DOHH2 (cell line): ENCODE results near the gene SLC6A6.

Experiments used
- H3F3A ChIP-seq: fragments of 200-600 bp; sonication (generic), shearing (Covaris generic); 2 replicates; pipeline ENCODE4 v1.6.0; 2016; ENCODE audit warnings: antibody characterized with exemption, mild to moderate bottlenecking; ENCODE audit not compliant: control insufficient read depth, insufficient read depth
- H3K27ac ChIP-seq: fragments of 200-600 bp; sonication (generic); 2 replicates; pipeline ENCODE4 v1.5.1; 2014; ENCODE audit warnings: low read depth, mild to moderate bottlenecking, low read length, moderate library complexity
- H3K27me3 ChIP-seq: fragments of 200-600 bp; sonication (generic); 2 replicates; pipeline ENCODE4 v1.6.1; 2014; ENCODE audit warnings: mild to moderate bottlenecking, low read length, mixed read lengths; ENCODE audit not compliant: control insufficient read depth
- H3K36me3 ChIP-seq: fragments of 200-600 bp; sonication (generic); 2 replicates; pipeline ENCODE4 v1.6.1; 2014; ENCODE audit warnings: mild to moderate bottlenecking, low read length, moderate library complexity, mixed read lengths; ENCODE audit not compliant: control insufficient read depth
- H3K4me1 ChIP-seq: fragments of 200-600 bp; sonication (generic); 2 replicates; pipeline ENCODE4 v1.6.1; 2014; ENCODE audit warnings: mild to moderate bottlenecking, low read length, mixed read lengths; ENCODE audit not compliant: control insufficient read depth
- H3K4me2 ChIP-seq: fragments of 200-600 bp; sonication (generic); 2 replicates; pipeline ENCODE4 v1.6.0; 2014; ENCODE audit warnings: mild to moderate bottlenecking, low read length, moderate library complexity
- H3K4me3 ChIP-seq: fragments of 200-600 bp; sonication (generic); 2 replicates; pipeline ENCODE4 v1.5.1; 2014; ENCODE audit warnings: mild to moderate bottlenecking, low read length, mixed read lengths
- H3K79me2 ChIP-seq: fragments of 200-600 bp; sonication (generic); 2 replicates; pipeline ENCODE4 v1.6.1; 2014; ENCODE audit warnings: mild to moderate bottlenecking, low read length, mixed read lengths; ENCODE audit not compliant: control insufficient read depth
- H3K9me2 ChIP-seq: fragments of 200-600 bp; sonication (generic); replicated peaks from 2 replicates; pipeline ENCODE4 v1.6.1; 2014; ENCODE audit warnings: mild to moderate bottlenecking, low read length, mixed read lengths; ENCODE audit not compliant: control insufficient read depth
- H3K9me3 ChIP-seq: fragments of 200-600 bp; sonication (generic); 2 replicates; pipeline ENCODE4 v1.6.1; 2014; ENCODE audit warnings: antibody characterized with exemption, low read length, mixed read lengths; ENCODE audit not compliant: control insufficient read depth, insufficient read depth
- H4K20me1 ChIP-seq: fragments of 200-600 bp; sonication (generic); 2 replicates; pipeline ENCODE4 v1.6.0; 2014; ENCODE audit warnings: low read depth, mild to moderate bottlenecking, antibody characterized with exemption, low read length, moderate library complexity; ENCODE audit not compliant: control insufficient read depth, insufficient read depth
- CTCF ChIP-seq: fragments of 200-600 bp; sonication (generic); IDR thresholded peaks from one replicate; pipeline ENCODE4 v1.5.1; 2014; ENCODE audit warnings: antibody characterized with exemption, mild to moderate bottlenecking, low read depth, low read length; ENCODE audit not compliant: poor library complexity, severe bottlenecking
- EZH2phosphoT487 ChIP-seq: fragments of 200-600 bp; sonication (generic); IDR thresholded peaks from 2 replicates; pipeline ENCODE4 v1.6.1; 2017; ENCODE audit warnings: borderline replicate concordance, mild to moderate bottlenecking, antibody characterized with exemption, low read length, moderate library complexity, mixed read lengths

SLC6A6 gene

GRCh38 chr3:14466179-14466903 is 63.9 kb downstream of the SLC6A6 start:
- Histone ChIP-seq H3K36me3 (peaks cover 79% of the 10 kb centered on the region), H3F3A (no peaks in the 10 kb centered on the region), H3K27ac (no peak overlapping the region), H3K9me2 (no peaks in the 10 kb centered on the region), H3K4me2 (no peak overlapping the region), H3K79me2 (no peaks in the 10 kb centered on the region), H3K27me3 (no peaks in the 10 kb centered on the region), H3K4me3 (no peak overlapping the region), H3K4me1 (no peaks in the 10 kb centered on the region), H3K9me3 (no peaks in the 10 kb centered on the region), H4K20me1 (no peaks in the 10 kb centered on the region)
- TF ChIP-seq CTCF (no peak), EZH2phosphoT487 (no peak)

GRCh38 chr3:14467814-14468620 is 65.6 kb downstream of the SLC6A6 start:
- H3K4me2 ChIP-seq: no peak overlapping the region

GRCh38 chr3:14468621-14468981 is 66.2 kb downstream of the SLC6A6 start:
- Histone ChIP-seq H4K20me1 (no peaks in the 10 kb centered on the region), H3K36me3 (peaks cover 69% of the 10 kb centered on the region), H3K4me3 (no peak overlapping the region), H3K4me2 (no peak overlapping the region), H3K9me3 (no peaks in the 10 kb centered on the region), H3K79me2 (no peaks in the 10 kb centered on the region), H3K27ac (no peak overlapping the region), H3F3A (no peaks in the 10 kb centered on the region), H3K27me3 (no peaks in the 10 kb centered on the region), H3K4me1 (no peaks in the 10 kb centered on the region), H3K9me2 (no peaks in the 10 kb centered on the region)
- no peak for TF ChIP-seq EZH2phosphoT487

More at GRCh38 chr3:14467814-14468620, 65.6 kb downstream of the SLC6A6 start:
- H4K20me1 ChIP-seq: no peaks in the 10 kb centered on the region
- H3K27me3 ChIP-seq: no peaks in the 10 kb centered on the region
- H3F3A ChIP-seq: no peaks in the 10 kb centered on the region
- H3K4me3 ChIP-seq: no peak overlapping the region
- H3K9me3 ChIP-seq: no peaks in the 10 kb centered on the region
- no peaks in the 10 kb centered on the region for H3K4me1 ChIP-seq
- no peak for TF ChIP-seq EZH2phosphoT487
- peak; percentile 93 for TF ChIP-seq CTCF
- no peaks in the 10 kb centered on the region for H3K79me2 ChIP-seq
- no peak overlapping the region for H3K27ac ChIP-seq
- peaks cover 75% of the 10 kb centered on the region for H3K36me3 ChIP-seq
- no peaks in the 10 kb centered on the region for H3K9me2 ChIP-seq

- Histone ChIP-seq H4K20me1 (no peaks in the 10 kb centered on the region), H3K79me2 (no peaks in the 10 kb centered on the region), H3K4me2 (no peak overlapping the region), H3K9me3 (no peaks in the 10 kb centered on the region), H3K4me3 (no peak overlapping the region), H3K27me3 (no peaks in the 10 kb centered on the region), H3F3A (no peaks in the 10 kb centered on the region), H3K27ac (no peak overlapping the region), H3K9me2 (no peaks in the 10 kb centered on the region), H3K4me1 (no peaks in the 10 kb centered on the region), H3K36me3 (peaks cover 58% of the 10 kb centered on the region)
- TF ChIP-seq CTCF (no peak), EZH2phosphoT487 (no peak)
These were observed 68.1 kb downstream of the SLC6A6 start for GRCh38 chr3:14470461-14470860.
